SK-N-MC (cell line): Measurements from ENCODE around the gene FOXP1.

Source experiments
- DNase-seq: peaks from one replicate; pipeline ENCODE4 v3.0.0-alpha.2; 2011; ENCODE audit warnings: low read depth, low spot score
- H3K27ac ChIP-seq: fragments of 200-600 bp; sonication (generic); 2 replicates; pipeline ENCODE4 v1.5.1; 2016; ENCODE audit warnings: mixed run types
- H3K36me3 ChIP-seq: fragments of 200-600 bp; sonication (generic); 2 replicates; pipeline ENCODE4 v1.6.1; 2017; ENCODE audit warnings: antibody characterized with exemption, low read length, mixed read lengths; ENCODE audit not compliant: insufficient read depth
- H3K4me3 ChIP-seq: fragments of 200-600 bp; sonication (generic); 2 replicates; pipeline ENCODE4 v1.5.1; 2016
- H3K9ac ChIP-seq: fragments of 200-600 bp; sonication (generic); 2 replicates; pipeline ENCODE4 v1.8.0; 2017; ENCODE audit warnings: mixed run types, mixed read lengths; ENCODE audit not compliant: insufficient read length
- H3K9me3 ChIP-seq: fragments of 200-600 bp; sonication (generic); 2 replicates; pipeline ENCODE4 v1.6.1; 2017; ENCODE audit warnings: low read depth, mild to moderate bottlenecking, antibody characterized with exemption, low read length, moderate library complexity, mixed read lengths
- EZH2 ChIP-seq: fragments of 200-600 bp; sonication (generic); IDR thresholded peaks from one replicate; pipeline ENCODE4 v1.6.1; 2017; ENCODE audit warnings: antibody characterized with exemption
- FOXP2 ChIP-seq: optimal IDR thresholded peaks from 2 replicates; pipeline ENCODE3; 2011; ENCODE audit warnings: mild to moderate bottlenecking, moderate library complexity; ENCODE audit not compliant: insufficient read depth; ENCODE audit errors: extremely low read length, control extremely low read depth
- POLR2AphosphoS5 ChIP-seq: IDR thresholded peaks from 2 replicates; pipeline ENCODE4 v1.6.1; 2012; ENCODE audit warnings: mild to moderate bottlenecking, low read depth, low read length, borderline replicate concordance

Gene FOXP1

DNA sequence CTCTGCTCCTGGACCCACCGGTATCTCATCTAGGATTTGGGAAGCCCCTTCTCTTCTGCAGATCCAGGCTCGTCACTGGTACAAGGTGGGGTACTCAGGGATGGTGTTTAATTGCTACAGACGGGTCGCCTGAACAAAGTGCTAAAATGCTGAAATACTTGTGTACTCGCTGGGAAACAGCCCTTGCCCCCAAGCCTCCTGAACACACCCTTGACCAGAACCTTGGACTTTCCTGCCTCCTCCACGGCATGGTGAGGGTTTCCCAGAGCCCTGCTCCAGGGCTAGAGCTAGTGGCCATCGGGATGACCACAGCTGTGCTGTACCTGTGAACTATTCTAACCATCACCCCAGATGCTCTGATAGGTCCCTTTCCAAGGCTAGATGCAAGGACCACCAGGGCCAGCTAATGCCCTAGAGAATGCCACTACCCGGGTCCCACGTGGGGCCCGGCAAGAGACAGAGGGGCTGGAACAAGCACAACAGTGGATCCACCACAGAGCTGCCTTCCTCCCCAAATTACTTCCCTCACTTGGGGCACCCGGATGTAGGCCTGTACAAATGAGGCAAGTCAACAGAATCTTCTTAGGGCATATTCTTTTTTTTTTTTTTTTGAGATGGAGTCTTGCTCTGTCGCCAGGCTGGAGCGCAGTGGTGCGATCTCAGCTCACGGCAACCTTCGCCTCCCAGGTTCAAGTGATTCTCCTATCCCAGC is 267.3 kb downstream of the FOXP1 start:
- no peak for DNase-seq
- Histone ChIP-seq H3K27ac (no peak overlapping the region), H3K9ac (no peak overlapping the region), H3K4me3 (no peak overlapping the region), H3K9me3 (no peaks in the 10 kb centered on the region), H3K36me3 (no peaks in the 10 kb centered on the region)
- TF ChIP-seq EZH2, result no peak
- no peak for TF ChIP-seq FOXP2
- no peak for TF ChIP-seq POLR2AphosphoS5

DNA sequence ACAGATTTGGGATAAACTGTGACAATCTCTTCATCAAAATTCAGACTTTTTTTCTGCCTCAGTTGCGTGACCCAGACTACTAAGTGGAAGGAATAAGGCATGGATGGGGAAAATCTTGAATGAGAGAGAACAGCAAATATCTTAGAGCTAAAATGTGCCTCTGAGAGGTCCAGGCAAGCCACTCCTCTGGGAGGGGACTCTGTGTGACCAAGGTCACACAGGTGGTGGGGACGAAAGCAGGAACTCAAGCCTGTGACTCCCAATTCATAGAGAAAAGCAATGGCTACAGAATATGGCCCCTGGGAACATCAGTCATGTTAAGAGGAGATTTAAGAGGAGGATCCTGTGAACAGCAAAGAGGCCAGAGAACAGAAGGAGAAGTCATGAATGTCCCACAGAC is 268.1 kb downstream of the FOXP1 start:
- Histone ChIP-seq H3K9me3 (no peaks in the 10 kb centered on the region), H3K4me3 (no peak overlapping the region), H3K27ac (no peak overlapping the region), H3K9ac (no peak overlapping the region), H3K36me3 (no peaks in the 10 kb centered on the region)
- no peak for DNase-seq
- no peak for TF ChIP-seq FOXP2
- no peak for TF ChIP-seq EZH2
- TF ChIP-seq POLR2AphosphoS5, result no peak

DNA sequence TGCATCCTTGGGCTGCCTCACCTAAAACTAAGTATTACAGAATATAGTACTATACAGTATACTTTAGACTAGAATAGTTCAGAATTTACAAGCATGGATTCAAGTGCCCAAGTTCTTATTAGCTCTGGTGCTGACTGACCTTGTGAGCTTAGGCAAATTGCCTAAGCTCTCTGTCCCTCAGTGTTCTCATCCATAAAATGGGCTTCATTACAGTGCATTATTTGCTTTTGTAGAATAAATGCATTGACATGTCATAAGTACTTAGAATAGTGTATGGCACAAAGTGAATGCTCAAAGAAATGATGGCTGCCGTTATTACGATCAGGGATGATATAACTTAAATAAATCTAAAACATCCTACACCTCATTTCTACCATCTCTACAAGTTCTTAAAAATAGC is 269.7 kb downstream of the FOXP1 start:
- TF ChIP-seq POLR2AphosphoS5 (no peak), FOXP2 (no peak), EZH2 (no peak)
- DNase-seq, result no peak

DNA sequence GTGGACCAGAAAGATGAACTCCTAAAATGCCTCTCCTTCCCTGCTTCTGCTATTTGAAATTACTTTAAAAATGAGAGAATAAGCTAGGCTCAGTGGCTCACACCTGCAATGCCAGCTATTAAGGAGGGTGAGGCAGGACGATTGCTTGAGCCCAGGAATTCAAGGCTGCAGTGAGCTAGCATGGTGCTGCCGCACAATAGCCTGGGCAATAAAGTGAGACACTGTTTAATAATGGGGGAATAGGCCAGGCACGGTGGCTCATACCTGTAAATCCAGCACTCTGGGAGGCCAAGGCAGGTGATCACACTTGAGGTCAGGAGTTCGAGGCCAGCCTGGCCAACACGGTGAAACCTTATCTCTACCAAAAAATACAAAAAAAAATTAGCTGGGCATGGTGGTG is 271.1 kb downstream of the FOXP1 start:
- no peak for DNase-seq
- Histone ChIP-seq H3K9me3 (no peaks in the 10 kb centered on the region), H3K9ac (no peak overlapping the region), H3K36me3 (no peaks in the 10 kb centered on the region), H3K27ac (peak overlapping the region; percentile 93), H3K4me3 (no peak overlapping the region)
- TF ChIP-seq FOXP2, result no peak
- TF ChIP-seq EZH2, result no peak
- TF ChIP-seq POLR2AphosphoS5, result no peak

More for the DNA sequence above, 269.7 kb downstream of the FOXP1 start:
- Histone ChIP-seq H3K9me3 (no peaks in the 10 kb centered on the region), H3K36me3 (no peaks in the 10 kb centered on the region), H3K9ac (no peak overlapping the region), H3K27ac (no peak overlapping the region), H3K4me3 (no peak overlapping the region)

DNA sequence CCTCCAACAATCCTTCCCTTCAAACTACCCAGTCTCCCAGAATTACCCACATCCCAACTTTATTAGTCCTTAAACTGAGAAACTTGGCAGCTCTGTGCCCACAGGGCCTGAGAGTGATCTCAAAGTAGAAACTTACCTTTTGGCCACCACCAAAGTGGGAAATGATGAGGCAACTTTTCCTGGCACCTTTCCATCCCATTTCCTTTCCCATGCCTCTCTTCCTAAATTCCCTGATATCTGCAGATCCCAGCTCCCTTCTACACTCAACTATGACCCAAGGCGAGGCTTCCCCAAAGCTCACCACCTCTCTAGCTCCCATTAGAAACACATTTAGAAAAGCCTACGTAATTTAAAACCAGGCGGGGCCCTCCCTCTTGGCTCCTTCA is 271.9 kb downstream of the FOXP1 start:
- peak overlapping the region; percentile 93 for H3K27ac ChIP-seq
- no peaks in the 10 kb centered on the region for H3K36me3 ChIP-seq
- TF ChIP-seq EZH2 (no peak), POLR2AphosphoS5 (no peak), FOXP2 (no peak)
- DNase-seq, result no peak
- no peaks in the 10 kb centered on the region for H3K9me3 ChIP-seq
- H3K9ac ChIP-seq, result no peak overlapping the region
- no peak overlapping the region for H3K4me3 ChIP-seq

DNA sequence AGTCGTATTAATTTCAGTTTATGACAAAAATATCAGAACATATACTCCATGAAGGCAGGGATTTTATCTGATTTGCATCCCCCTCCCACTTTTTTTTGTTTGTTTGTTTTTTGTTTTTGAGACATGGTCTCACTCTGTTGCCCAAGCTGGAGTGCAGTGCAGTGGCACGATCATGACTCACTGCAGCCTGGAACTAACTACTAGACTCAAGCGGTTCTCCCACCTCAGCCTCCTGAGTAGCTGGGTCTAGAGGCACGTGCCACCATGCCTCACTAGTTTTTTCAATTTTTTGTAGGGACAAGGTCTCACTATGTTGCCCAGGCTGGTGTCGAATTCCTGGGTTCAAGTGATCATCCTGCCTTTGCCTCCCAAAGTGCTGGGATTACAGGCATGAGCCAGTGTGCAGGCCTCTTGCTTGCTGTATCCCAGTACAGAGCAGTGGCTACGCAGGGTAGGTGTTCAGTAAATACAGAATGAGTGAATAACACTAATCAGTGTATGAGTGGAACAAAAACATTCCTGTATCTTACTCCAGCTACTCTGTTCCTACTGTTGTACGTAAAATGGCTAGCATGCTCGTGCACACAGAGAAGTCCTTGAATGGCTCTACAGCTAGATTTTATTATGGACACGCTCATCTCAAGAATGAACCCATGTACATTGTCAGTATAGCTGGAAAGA is 272.4 kb downstream of the FOXP1 start:
- H3K9me3 ChIP-seq, result no peaks in the 10 kb centered on the region
- H3K4me3 ChIP-seq, result no peak overlapping the region
- TF ChIP-seq FOXP2, result no peak
- TF ChIP-seq POLR2AphosphoS5, result no peak
- TF ChIP-seq EZH2, result no peak
- H3K9ac ChIP-seq, result no peak overlapping the region
- DNase-seq, result no peak
- peak overlapping the region; percentile 93 for H3K27ac ChIP-seq
- H3K36me3 ChIP-seq, result no peaks in the 10 kb centered on the region

DNA sequence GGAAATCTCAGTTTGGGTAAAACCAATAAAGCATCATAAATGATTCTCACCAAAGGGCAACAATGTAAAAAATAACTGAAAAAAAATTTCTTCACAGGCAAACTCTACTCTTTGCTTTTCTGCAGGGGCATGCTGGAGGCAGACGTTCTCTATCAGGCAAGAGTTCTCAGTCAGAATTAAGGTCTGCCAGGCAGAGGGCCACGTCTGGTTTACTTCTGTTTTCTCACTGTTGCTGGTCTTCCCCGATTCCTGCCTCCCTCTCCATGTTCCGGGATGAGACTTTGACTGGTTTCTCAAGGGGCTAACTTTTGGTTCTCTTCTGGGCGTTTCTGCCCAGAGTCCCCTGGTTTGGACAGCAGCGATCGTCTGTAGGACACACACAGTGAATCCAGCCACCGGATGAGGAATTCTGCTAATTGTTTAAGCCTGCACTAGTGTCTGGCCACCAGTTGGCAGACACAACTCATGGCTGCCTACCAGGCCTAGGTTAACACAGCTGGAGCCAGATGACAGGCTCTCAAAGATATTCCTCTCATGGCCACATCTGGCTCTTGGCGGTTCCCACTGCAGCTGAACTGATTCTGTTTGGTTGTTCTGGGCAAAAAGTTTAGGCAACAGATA is 273.1 kb downstream of the FOXP1 start:
- no peak overlapping the region for H3K4me3 ChIP-seq
- peak overlapping the region; percentile 93 for H3K27ac ChIP-seq
- H3K9me3 ChIP-seq, result no peaks in the 10 kb centered on the region
- H3K36me3 ChIP-seq, result no peaks in the 10 kb centered on the region
- no peak overlapping the region for H3K9ac ChIP-seq
- DNase-seq, result no peak
- no peak for TF ChIP-seq EZH2
- no peak for TF ChIP-seq FOXP2
- no peak for TF ChIP-seq POLR2AphosphoS5

DNA sequence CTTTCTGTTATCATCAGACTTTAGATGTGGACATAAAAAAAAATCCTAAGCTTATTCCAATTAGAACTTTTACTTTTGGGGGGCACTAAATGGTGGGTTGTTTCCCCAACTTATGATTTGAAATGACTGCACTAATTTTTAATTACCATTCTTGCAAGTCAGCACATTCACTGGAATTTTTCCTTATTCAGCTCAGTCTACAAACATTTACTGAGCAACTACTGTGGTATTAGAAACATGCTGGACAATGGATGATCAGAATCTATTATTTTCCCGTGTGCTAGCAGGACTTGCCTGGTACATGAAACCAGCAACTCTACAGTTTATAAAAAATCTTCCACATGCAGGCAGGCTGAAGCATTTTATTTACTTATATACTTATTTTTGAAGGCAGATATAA is 273.6 kb downstream of the FOXP1 start:
- Histone ChIP-seq H3K36me3 (no peaks in the 10 kb centered on the region), H3K9me3 (no peaks in the 10 kb centered on the region), H3K4me3 (peak overlapping the region; percentile 52), H3K9ac (no peak overlapping the region), H3K27ac (peak overlapping the region; percentile 93)
- TF ChIP-seq FOXP2 (no peak), EZH2 (no peak), POLR2AphosphoS5 (no peak)
- no peak for DNase-seq
